CD4-positive, alpha-beta T cell treated with Interleukin-10 for 1 hour (primary cell): ENCODE results near the gene USP14.
"Not testable (repeated sequence)": the region's sequence is repeated elsewhere in the genome, so short reads cannot be mapped to it uniquely, and the experiment has no call there.

ENCODE experiments used
- DNase-seq: peaks from one replicate; pipeline ENCODE4 v3.0.0-alpha.2; 2020

Gene USP14

DNA sequence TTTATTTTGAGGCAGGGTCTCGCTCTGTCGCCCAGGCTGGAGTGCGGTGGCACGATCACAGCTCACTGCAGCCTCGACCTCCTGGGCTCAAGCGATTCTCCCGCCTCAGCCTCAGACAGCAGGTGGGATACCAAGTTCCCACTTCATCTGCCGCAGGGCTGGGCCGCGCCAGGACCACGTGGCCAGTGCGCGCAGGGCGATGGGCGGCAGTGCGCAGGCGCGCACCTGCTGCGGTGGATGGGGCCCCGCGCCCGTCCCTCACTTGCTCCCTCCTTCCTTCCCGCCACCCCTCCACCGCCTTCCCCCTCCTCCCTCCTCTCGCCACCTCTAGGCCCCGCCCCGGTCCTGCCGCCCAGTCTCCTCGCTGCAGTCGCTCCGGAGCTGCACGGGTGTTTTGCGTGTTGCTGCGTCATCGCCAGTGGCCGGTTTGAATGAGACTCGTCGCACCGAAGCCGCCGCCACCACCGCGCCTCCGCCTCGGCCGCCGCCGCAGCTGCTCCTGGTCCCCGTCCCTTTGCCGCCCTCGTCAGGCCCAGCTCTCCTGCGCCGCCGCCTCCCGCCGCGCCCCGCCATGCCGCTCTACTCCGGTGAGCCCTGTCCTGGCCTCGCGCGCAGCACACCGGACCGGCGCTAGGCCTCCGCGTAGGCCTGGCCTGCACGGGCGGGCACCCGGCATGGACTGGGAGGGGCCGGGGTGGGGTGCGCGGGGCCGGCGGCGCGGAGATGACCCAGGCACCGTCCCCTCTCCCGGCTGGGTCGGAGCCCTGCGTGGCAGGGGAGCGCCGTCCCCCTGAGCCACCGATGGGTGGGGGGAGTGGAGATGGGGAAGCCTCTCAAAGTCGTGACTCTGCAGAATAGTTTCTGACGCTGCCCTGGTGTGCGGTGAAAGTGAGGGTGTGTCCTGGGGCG is at the start of gene USP14:
USP14 (plus strand) TSS at position 430 of the 909 bp plus-strand sequence; CDS start at position 572, 142 bp downstream.
- peak; percentile 98 for DNase-seq

GRCh38 chr18:108665-109063 is 49.7 kb upstream of the USP14 start:
- not testable (repeated sequence) for DNase-seq

GRCh38 chr18:109130-109921 is 49.0 kb upstream of the USP14 start:
- DNase-seq, result peak; percentile 65

DNA sequence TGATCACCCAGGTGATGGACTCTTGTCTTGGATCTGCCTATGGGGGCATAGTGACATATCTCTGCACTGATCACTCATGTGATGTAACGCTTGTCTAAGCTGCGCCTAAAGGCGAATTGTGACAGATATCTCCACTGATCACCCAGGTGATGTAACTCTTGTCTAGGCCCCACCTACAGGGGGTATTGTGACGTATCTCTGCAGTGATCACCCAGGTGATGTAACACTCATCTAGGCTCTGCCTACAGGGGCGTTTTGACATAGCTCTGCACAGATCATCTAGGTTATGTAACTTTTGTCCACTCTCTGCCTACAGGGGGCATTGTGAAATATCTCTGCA is 48.5 kb upstream of the USP14 start:
- peak; percentile 49 for DNase-seq

GRCh38 chr18:110351-111201 is 47.8 kb upstream of the USP14 start:
- DNase-seq, result peak; percentile 26

- peak; percentile 81 for DNase-seq
Measured at GRCh38 chr18:111306-112014, 46.9 kb upstream of the USP14 start.

- not testable (repeated sequence) for DNase-seq
Measured at GRCh38 chr18:112015-112733, 46.2 kb upstream of the USP14 start.

DNA sequence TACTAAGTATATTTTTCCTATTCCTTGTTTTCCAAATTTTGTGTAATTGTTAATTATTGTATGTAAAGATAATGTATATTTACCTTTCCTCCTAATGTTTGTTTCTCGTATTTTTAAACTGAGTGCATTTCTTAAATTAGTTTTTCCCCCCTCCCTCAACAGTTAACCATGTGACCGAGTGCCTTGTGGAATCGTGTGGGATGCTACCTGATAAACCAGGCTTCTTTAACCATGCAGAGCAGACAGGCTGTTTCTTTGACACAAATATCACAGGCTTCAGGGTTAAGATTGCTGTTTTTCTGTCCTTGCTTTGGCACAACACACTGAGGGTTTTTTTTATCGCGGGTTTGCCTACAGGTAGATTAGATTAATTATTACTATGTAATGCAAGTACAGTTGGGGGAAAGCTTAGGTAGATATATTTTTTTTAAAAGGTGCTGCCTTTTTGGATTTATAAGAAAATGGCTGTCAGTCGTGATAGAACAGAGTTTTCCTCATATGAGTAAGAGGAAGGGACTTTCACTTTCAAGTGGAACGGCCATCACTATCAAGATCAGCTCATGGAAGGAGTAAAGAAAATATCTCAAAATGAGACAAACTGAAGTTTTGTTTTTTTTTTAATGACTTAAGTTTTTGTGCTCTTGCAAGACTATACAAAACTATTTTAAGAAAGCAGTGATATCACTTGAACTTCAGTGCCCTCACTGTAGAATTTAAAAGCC is 37.7 kb upstream of the USP14 start:
- DNase-seq, result not testable (repeated sequence)

- no peak for DNase-seq
Measured at GRCh38 chr18:135045-135444, 23.3 kb upstream of the USP14 start.

DNA sequence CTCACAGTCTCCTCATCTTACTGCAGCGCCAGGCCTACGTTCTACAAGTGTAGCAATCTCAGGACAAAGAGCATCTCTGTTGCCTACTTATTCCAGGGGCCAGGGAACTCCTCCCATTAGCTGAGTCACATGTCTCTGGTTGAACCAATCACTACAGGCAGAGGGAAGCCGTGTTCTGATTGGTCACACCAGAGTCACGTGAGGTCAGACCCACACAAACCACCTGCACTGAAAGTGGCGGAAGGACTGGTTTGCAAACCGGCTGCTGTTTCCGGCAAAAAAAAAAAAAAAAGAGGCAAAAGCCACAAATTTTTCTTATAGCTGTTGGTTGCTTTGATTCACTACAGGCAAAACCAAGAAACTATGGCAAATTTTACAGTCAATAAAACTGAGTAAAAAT is 21.9 kb upstream of the USP14 start:
- DNase-seq, result peak; percentile 69

GRCh38 chr18:137327-137726 is 21.0 kb upstream of the USP14 start:
- DNase-seq, result no peak

- no peak for DNase-seq
Measured at GRCh38 chr18:140670-141266, 17.6 kb upstream of the USP14 start.

DNA sequence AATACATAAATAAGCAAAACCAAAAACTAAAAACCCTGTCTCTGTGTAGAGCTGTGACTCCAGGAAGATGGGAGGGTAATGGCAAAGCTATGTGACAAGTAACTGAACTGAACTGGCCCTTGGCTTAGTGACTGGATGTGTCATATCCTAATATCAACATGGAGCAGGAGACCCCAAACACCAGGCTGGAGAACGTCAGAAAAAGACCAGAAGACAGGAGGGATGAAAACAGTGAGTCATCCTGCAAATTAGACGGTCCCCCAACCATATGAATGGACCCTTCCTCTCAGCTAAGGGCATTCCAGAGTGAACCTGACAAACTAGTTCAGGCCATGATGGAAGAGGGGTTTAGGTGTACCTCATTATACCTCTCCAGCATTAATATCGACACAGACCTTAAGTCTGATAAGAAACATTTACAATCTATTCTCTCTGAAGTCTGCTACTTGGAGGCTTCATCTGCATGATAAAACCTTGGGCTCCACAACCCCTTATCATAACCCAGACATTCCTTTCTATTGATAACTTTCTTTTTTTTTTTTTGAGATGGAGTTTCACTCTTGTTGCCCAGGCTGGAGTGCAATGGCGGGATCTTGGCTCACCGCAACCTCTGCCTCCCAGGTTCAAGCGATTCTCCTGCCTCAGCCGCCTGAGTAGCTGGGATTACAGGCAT is 15.6 kb upstream of the USP14 start:
- not testable (repeated sequence) for DNase-seq

DNA sequence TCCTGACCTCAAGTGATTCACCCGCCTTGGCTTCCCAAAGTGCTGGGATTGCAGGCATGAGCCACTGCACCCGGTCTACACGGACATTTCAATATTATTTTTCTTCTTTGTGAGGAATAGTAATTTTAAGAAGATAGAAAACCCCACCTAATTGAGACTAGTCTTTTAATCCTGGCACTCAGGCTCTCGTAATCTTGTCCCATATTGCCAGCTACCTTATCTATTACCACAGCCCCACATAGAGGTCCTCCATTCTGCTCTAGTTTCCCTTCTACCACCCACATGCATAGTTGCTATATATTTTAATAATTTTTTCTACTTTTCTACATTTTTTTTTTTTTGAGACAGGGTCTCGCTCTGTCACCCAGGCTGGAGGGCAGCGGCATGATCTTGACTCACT is 9.5 kb upstream of the USP14 start:
- no peak for DNase-seq

DNA sequence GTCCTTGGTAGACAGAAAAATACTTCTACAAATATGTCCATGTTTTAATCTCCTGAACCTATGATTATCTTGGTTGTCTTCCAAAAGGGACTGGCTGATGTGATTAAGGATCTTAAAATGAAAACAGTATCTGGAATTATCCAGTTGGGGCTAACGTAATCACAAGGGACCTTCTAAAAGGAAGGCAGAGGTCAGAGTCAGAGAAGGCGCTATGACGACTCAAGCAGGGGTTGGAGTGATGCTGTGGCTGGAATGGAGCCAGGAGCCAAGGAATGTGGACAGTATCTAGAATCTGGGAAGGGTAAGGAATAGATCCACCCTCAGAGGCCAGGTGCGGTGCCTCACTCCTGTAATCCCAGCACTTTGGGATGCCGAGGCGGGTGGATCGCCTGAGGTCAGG is 4.2 kb upstream of the USP14 start:
- no peak for DNase-seq

DNA sequence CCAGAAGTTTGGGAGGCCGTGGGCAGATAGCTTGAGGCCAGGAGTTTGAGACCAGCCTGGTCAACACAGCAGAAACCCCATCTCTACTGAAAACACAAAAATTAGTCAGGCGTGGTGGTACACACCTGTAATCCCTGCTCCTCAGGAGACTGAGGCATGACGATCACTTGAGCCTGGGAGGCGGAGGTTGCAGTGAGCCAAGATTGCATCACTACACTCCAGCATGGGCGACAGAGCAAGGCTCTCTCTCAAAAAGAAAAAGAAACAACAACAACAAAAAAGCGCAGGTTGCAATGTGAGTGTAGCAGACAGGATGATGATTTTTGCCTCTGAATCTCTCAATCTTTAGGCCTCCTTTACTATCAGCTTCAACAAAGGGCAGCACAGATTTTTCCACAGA is 2.7 kb upstream of the USP14 start:
- no peak for DNase-seq

GRCh38 chr18:156514-157230 is 1.7 kb upstream of the USP14 start:
- DNase-seq, result no peak

- peak; percentile 8 for DNase-seq
Measured at GRCh38 chr18:159037-159652, 788 bp downstream of the USP14 start.

DNA sequence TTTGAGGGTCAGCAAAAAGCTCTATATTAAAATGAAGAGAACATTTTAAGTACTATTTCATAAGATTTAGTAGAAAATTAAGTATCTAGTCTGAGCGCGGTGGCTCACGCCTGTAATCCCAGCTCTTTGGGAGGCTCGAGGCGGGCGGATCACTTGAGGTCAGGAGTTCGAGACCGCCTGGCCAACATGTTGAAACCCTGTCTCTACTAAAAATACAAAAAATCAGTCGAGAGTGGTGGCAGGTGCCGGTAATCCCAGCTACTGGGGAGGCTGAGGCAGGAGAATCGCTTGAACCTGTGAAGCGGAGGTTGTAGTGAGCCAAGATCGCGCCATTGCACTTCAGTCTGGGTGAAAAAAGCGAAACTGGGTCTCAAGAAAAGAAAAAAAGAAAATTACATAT is 1.6 kb downstream of the USP14 start:
- no peak for DNase-seq
